Activated CD8-positive, alpha-beta memory T cell treated with anti-CD3 and anti-CD28 coated beads for 36 hours (primary cell): ENCODE results near the gene NPLOC4. TPM values are rescaled to one million over a fixed set of nuclear protein-coding genes. Genes with fewer than 3 reads are reported as not detected.
"Not testable (repeated sequence)": the region's sequence is repeated elsewhere in the genome, so short reads cannot be mapped to it uniquely, and the experiment has no call there.

Experiments used
- CTCF ChIA-PET: fragments of 350-600 bp; sonication (Branson Sonifier 250); formaldehyde crosslinking; loops from one replicate; lab custom pipeline; 2021; ENCODE audit warnings: antibody characterized with exemption; lab: Charles Lee
- POLR2A ChIA-PET: fragments of 350-600 bp; sonication (Branson Sonifier 250); formaldehyde crosslinking; loops from one replicate; lab custom pipeline; 2021; ENCODE audit warnings: antibody characterized with exemption; lab: Charles Lee
- total RNA-seq, 2 experiments: library from RNA; stranded (reverse); gene quantifications; one replicate each; pipeline ENCODE4 v1.2.3, GENCODE V29; 2021

The NPLOC4 gene
- total RNA-seq, 2 experiments from 2014 or later, result 114 to 119 TPM

- ChIA-PET CTCF (no interaction called here), POLR2A (no interaction called here)
Measured at GRCh38 chr17:81646869-81647600, 10.1 kb upstream of the NPLOC4 start.

GRCh38 chr17:81644976-81645952 lies 8.4 kb upstream of the NPLOC4 start:
- ChIA-PET CTCF (no interaction called here), POLR2A (no interaction called here)

GRCh38 chr17:81644496-81644895 lies 7.6 kb upstream of the NPLOC4 start:
- ChIA-PET CTCF (no interaction called here), POLR2A (no interaction called here)

GRCh38 chr17:81641825-81642489 lies 5.0 kb upstream of the NPLOC4 start:
- CTCF ChIA-PET, result no interaction called here

GRCh38 chr17:81640011-81640410 lies 3.1 kb upstream of the NPLOC4 start:
- POLR2A ChIA-PET, result no interaction called here

More at GRCh38 chr17:81641825-81642489, 5.0 kb upstream of the NPLOC4 start:
- POLR2A ChIA-PET, result no interaction called here

GRCh38 chr17:81638683-81639082 lies 1.8 kb upstream of the NPLOC4 start:
- POLR2A ChIA-PET, result no interaction called here
- CTCF ChIA-PET, result interaction anchor here (1.2 kb wide), 1 partner anchor 20 kb away, joined by 4 read pairs; no protein-coding TSS in a partner anchor

More at GRCh38 chr17:81640011-81640410, 3.1 kb upstream of the NPLOC4 start:
- CTCF ChIA-PET, result interaction anchor here (0.5 to 0.7 kb wide), 3 partner anchors 9 to 713 kb away, joined by 3 read pairs; no protein-coding TSS in a partner anchor

- POLR2A ChIA-PET, result no interaction called here
- CTCF ChIA-PET, result interaction anchor here (1.3 kb wide), 1 partner anchor 34 kb away, joined by 3 read pairs; no protein-coding TSS in a partner anchor
Measured at GRCh38 chr17:81635973-81636504, 873 bp downstream of the NPLOC4 start.

- ChIA-PET CTCF (interaction anchor here (0.9 kb wide), 1 partner anchor 74 kb away, joined by 4 read pairs; no protein-coding TSS in a partner anchor), POLR2A (no interaction called here)
Measured at GRCh38 chr17:81635431-81635830, 1.5 kb downstream of the NPLOC4 start.

GRCh38 chr17:81631482-81631881 lies 5.4 kb downstream of the NPLOC4 start:
- CTCF ChIA-PET, result no interaction called here
- POLR2A ChIA-PET, result no interaction called here

GRCh38 chr17:81630274-81630673 lies 6.6 kb downstream of the NPLOC4 start:
- ChIA-PET CTCF (no interaction called here), POLR2A (interaction anchor here (0.7 kb wide), 1 partner anchor 14 kb away, joined by 20 read pairs; no protein-coding TSS in a partner anchor)

GRCh38 chr17:81621494-81622130 lies 15.3 kb downstream of the NPLOC4 start:
- POLR2A ChIA-PET, result no interaction called here
- CTCF ChIA-PET, result no interaction called here

- CTCF ChIA-PET, POLR2A ChIA-PET: not testable (repeated sequence)
Measured at GRCh38 chr17:81618307-81618706, 18.6 kb downstream of the NPLOC4 start.

- POLR2A ChIA-PET, result no interaction called here
- CTCF ChIA-PET, result interaction anchor here (2.0 kb wide), 1 partner anchor 16 kb away, joined by 6 read pairs; no protein-coding TSS in a partner anchor
Measured at GRCh38 chr17:81616877-81617276, 20.0 kb downstream of the NPLOC4 start.

GRCh38 chr17:81615401-81615930 lies 21.4 kb downstream of the NPLOC4 start:
- ChIA-PET CTCF (interaction anchor here (0.7 to 2.0 kb wide), 2 partner anchors 9 to 14 kb away, joined by 6 to 9 read pairs; no protein-coding TSS in a partner anchor), POLR2A (interaction anchor here (1.0 kb wide), 1 partner anchor 15 kb away, joined by 20 read pairs; no protein-coding TSS in a partner anchor)

GRCh38 chr17:81612172-81612970 lies 24.5 kb downstream of the NPLOC4 start:
- ChIA-PET CTCF (interaction anchor here (1.2 kb wide), 1 partner anchor 11 kb away, joined by 3 read pairs; no protein-coding TSS in a partner anchor), POLR2A (no interaction called here)

- POLR2A ChIA-PET, result no interaction called here
- CTCF ChIA-PET, result no interaction called here
Measured at GRCh38 chr17:81609541-81610311, 27.2 kb downstream of the NPLOC4 start.

- ChIA-PET POLR2A (no interaction called here), CTCF (no interaction called here)
Measured at GRCh38 chr17:81608605-81609004, 28.3 kb downstream of the NPLOC4 start.
